HepG2 (cell line): ENCODE data around the gene STK39. TPM values are rescaled to one million over a fixed set of nuclear protein-coding genes. Genes with fewer than 3 reads are reported as not detected.

Experiments used
- CREB3 ChIP-seq: sonication (generic); formaldehyde crosslinking; IDR thresholded peaks from 2 replicates; pipeline ENCODE4 v1.5.0; 2020; ENCODE audit warnings: missing genetic modification reagents
- FOXA3 ChIP-seq: IDR thresholded peaks from 2 replicates; pipeline ENCODE4 v1.6.1; 2016; ENCODE audit warnings: missing genetic modification reagents, missing compliant biosample characterization
- FOXP1 ChIP-seq, 2 experiments: fragments of 450-650 bp in 1 of 2; IDR thresholded peaks; 2 replicates each; pipeline ENCODE4 v1.6.1; 2017 to 2018; ENCODE audit warnings: antibody characterized with exemption in 1 of 2
- HNF4A ChIP-seq: sonication (generic); formaldehyde crosslinking; IDR thresholded peaks from 2 replicates; pipeline ENCODE4 v1.4.0; 2020; ENCODE audit warnings: missing genetic modification reagents
- HOXD1 ChIP-seq: sonication (generic); formaldehyde crosslinking; IDR thresholded peaks from 2 replicates; pipeline ENCODE4 v1.5.0; 2020; ENCODE audit warnings: missing genetic modification reagents
- IRF2 ChIP-seq: IDR thresholded peaks from 2 replicates; pipeline ENCODE4 v1.6.1; 2018; ENCODE audit warnings: missing genetic modification reagents, missing compliant biosample characterization
- IRX3 ChIP-seq: sonication (generic); formaldehyde crosslinking; IDR thresholded peaks from 2 replicates; pipeline ENCODE4 v1.8.1; 2023; ENCODE audit warnings: mild to moderate bottlenecking, low read depth, missing genetic modification reagents, borderline replicate concordance
- JUN ChIP-seq: sonication (generic); formaldehyde crosslinking; IDR thresholded peaks from 2 replicates; pipeline ENCODE4 v1.4.0; 2020; ENCODE audit warnings: mild to moderate bottlenecking, missing genetic modification reagents
- MBD4 ChIP-seq: IDR thresholded peaks from 2 replicates; pipeline ENCODE4 v1.6.1; 2012; ENCODE audit warnings: low read length, inconsistent platforms, borderline replicate concordance
- NBN ChIP-seq: fragments of 450-650 bp; conservative IDR thresholded peaks from 2 replicates; pipeline ENCODE4 v1.6.1; 2017
- RARA ChIP-seq: IDR thresholded peaks from 2 replicates; pipeline ENCODE4 v1.6.1; 2016; ENCODE audit warnings: missing genetic modification reagents, missing compliant biosample characterization
- SSRP1 ChIP-seq: IDR thresholded peaks from 2 replicates; pipeline ENCODE4 v1.6.1; 2016; ENCODE audit warnings: control low read depth
- TBX3 ChIP-seq: fragments of 450-650 bp; IDR thresholded peaks from 2 replicates; pipeline ENCODE4 v1.6.1; 2017; ENCODE audit warnings: antibody characterized with exemption, mild to moderate bottlenecking, inconsistent platforms, borderline replicate concordance
- THAP9 ChIP-seq: sonication (generic); formaldehyde crosslinking; IDR thresholded peaks from 2 replicates; pipeline ENCODE4; 2020; ENCODE audit warnings: missing genetic modification reagents, mild to moderate bottlenecking, borderline replicate concordance
- ZBTB21 ChIP-seq: sonication (generic); formaldehyde crosslinking; IDR thresholded peaks from 2 replicates; pipeline ENCODE4 v1.4.0; 2020; ENCODE audit warnings: missing genetic modification reagents
- ZBTB34 ChIP-seq: sonication (generic); formaldehyde crosslinking; IDR thresholded peaks from 2 replicates; pipeline ENCODE4 v1.8.0; 2022; ENCODE audit warnings: mild to moderate bottlenecking, missing genetic modification reagents
- ZHX1 ChIP-seq: sonication (generic); formaldehyde crosslinking; IDR thresholded peaks from 2 replicates; pipeline ENCODE4 v1.8.1; 2022; ENCODE audit warnings: low read depth, mild to moderate bottlenecking, missing genetic modification reagents
- ZNF101 ChIP-seq: sonication (generic); formaldehyde crosslinking; IDR thresholded peaks from 2 replicates; pipeline ENCODE4 v1.4.0; 2020; ENCODE audit warnings: mild to moderate bottlenecking, low read depth, missing genetic modification reagents, borderline replicate concordance
- ZNF12 ChIP-seq: sonication (generic); formaldehyde crosslinking; IDR thresholded peaks from 2 replicates; pipeline ENCODE4 v1.5.0; 2020; ENCODE audit warnings: missing genetic modification reagents
- ZNF232 ChIP-seq: sonication (generic); formaldehyde crosslinking; IDR thresholded peaks from 2 replicates; pipeline ENCODE4 v1.4.0; 2020; ENCODE audit warnings: missing genetic modification reagents, borderline replicate concordance
- ZNF317 ChIP-seq: sonication (generic); formaldehyde crosslinking; IDR thresholded peaks from 2 replicates; pipeline ENCODE4 v1.5.0; 2020; ENCODE audit warnings: mild to moderate bottlenecking, missing genetic modification reagents
- ZNF644 ChIP-seq: IDR thresholded peaks from 2 replicates; pipeline ENCODE4 v1.6.1; 2016; ENCODE audit warnings: low read depth
- ZNF678 ChIP-seq: sonication (generic); formaldehyde crosslinking; IDR thresholded peaks from 2 replicates; pipeline ENCODE4 v1.4.0; 2020; ENCODE audit warnings: mild to moderate bottlenecking, missing genetic modification reagents
- polyA plus RNA-seq, 8 experiments: library from polyadenylated mRNA; depleted of rRNA in 3 of 8; stranded (reverse) in 7 of 8; unstranded in 1 of 8; fragments of >200 nt; fragmentation: Illumina TruSeq in 4 of 8; extraction: Trizol in 4 of 8; gene quantifications; 2 replicates each; pipeline versions ENCODE4 v1.2.1 to v1.2.3, GENCODE V29; 2011 to 2016; ENCODE audit warnings: low read depth in 4 of 8, missing spikeins in 1 of 8, mixed read lengths in 1 of 8; ENCODE audit not compliant: insufficient read depth in 1 of 8
- total RNA-seq, 5 experiments: library from RNA; depleted of rRNA; stranded (reverse); fragments of >200 nt; fragmentation: Illumina TruSeq; extraction: Trizol; gene quantifications; 2 replicates each; pipeline ENCODE4 v1.2.3, GENCODE V29; 2016; ENCODE audit warnings: low read depth in 1 of 5

STK39 gene
- total and polyA plus RNA-seq, 2 of the 13 experiments (the other 11 are each of a cell fraction or from before 2014, with no cell fraction given), result 27.3 to 38.4 TPM

- peak; percentile 75; the same call in 1 of the 2 replicates for TF ChIP-seq ZBTB34
- no peak for TF ChIP-seq ZNF232 (CRISPR knock-in tag)
- TF ChIP-seq RARA (CRISPR knock-in tag), result peak; percentile 73
- no peak for TF ChIP-seq CREB3
- peak; percentile 51; the same call in 1 of the 2 replicates for TF ChIP-seq SSRP1 (CRISPR knock-in tag)
- peak; percentile 71; the same call in 1 of the 2 replicates for TF ChIP-seq ZBTB21 (CRISPR knock-in tag)
- TF ChIP-seq FOXA3 (CRISPR knock-in tag), result peak; percentile 76
- peak; percentile 48; the same call in 1 of the 2 replicates for TF ChIP-seq ZNF101 (CRISPR knock-in tag)
- no peak; the same call in 1 of the 2 replicates for TF ChIP-seq MBD4
- no peak for TF ChIP-seq ZHX1 (CRISPR knock-in tag)
- TF ChIP-seq FOXP1 (IDR thresholded peaks at IDR 0.05), result peak; percentile 77
- peak; percentile 83 for TF ChIP-seq FOXP1 (CRISPR knock-in tag; IDR thresholded peaks at IDR 0.05)
- peak; percentile 59; the same call in 1 of the 2 replicates for TF ChIP-seq ZNF12
- no peak for TF ChIP-seq THAP9 (CRISPR knock-in tag)
- TF ChIP-seq ZNF678 (CRISPR knock-in tag), result no peak
- TF ChIP-seq IRX3 (CRISPR knock-in tag), result no peak
- TF ChIP-seq HNF4A, result peak; percentile 58
- TF ChIP-seq JUN (CRISPR knock-in tag), result 0 out of 2 replicates have a peak, but pooled peaks have one; percentile 37
- TF ChIP-seq ZNF317 (CRISPR knock-in tag), result 0 out of 2 replicates have a peak, but pooled peaks have one; percentile 57
- TF ChIP-seq TBX3, result peak; percentile 83
- peak; percentile 20; the same call in 1 of the 2 replicates for TF ChIP-seq ZNF644 (CRISPR knock-in tag)
- TF ChIP-seq NBN, result no peak
- TF ChIP-seq HOXD1 (CRISPR knock-in tag), result no peak; the same call in 1 of the 2 replicates
- peak; percentile 58; the same call in 1 of the 2 replicates for TF ChIP-seq IRF2 (CRISPR knock-in tag)
These were observed 26.2 kb downstream of the STK39 start (continued) for GRCh38 chr2:168220965-168221819.
